DOHH2 (cell line): ENCODE measurements around the gene FRRS1.

Source experiments
- H3F3A ChIP-seq: fragments of 200-600 bp; sonication (generic), shearing (Covaris generic); 2 replicates; pipeline ENCODE4 v1.6.0; 2016; ENCODE audit warnings: antibody characterized with exemption, mild to moderate bottlenecking; ENCODE audit not compliant: control insufficient read depth, insufficient read depth
- H3K27ac ChIP-seq: fragments of 200-600 bp; sonication (generic); 2 replicates; pipeline ENCODE4 v1.5.1; 2014; ENCODE audit warnings: low read depth, mild to moderate bottlenecking, low read length, moderate library complexity
- H3K27me3 ChIP-seq: fragments of 200-600 bp; sonication (generic); 2 replicates; pipeline ENCODE4 v1.6.1; 2014; ENCODE audit warnings: mild to moderate bottlenecking, low read length, mixed read lengths; ENCODE audit not compliant: control insufficient read depth
- H3K36me3 ChIP-seq: fragments of 200-600 bp; sonication (generic); 2 replicates; pipeline ENCODE4 v1.6.1; 2014; ENCODE audit warnings: mild to moderate bottlenecking, low read length, moderate library complexity, mixed read lengths; ENCODE audit not compliant: control insufficient read depth
- H3K4me1 ChIP-seq: fragments of 200-600 bp; sonication (generic); 2 replicates; pipeline ENCODE4 v1.6.1; 2014; ENCODE audit warnings: mild to moderate bottlenecking, low read length, mixed read lengths; ENCODE audit not compliant: control insufficient read depth
- H3K4me2 ChIP-seq: fragments of 200-600 bp; sonication (generic); 2 replicates; pipeline ENCODE4 v1.6.0; 2014; ENCODE audit warnings: mild to moderate bottlenecking, low read length, moderate library complexity
- H3K4me3 ChIP-seq: fragments of 200-600 bp; sonication (generic); 2 replicates; pipeline ENCODE4 v1.5.1; 2014; ENCODE audit warnings: mild to moderate bottlenecking, low read length, mixed read lengths
- H3K79me2 ChIP-seq: fragments of 200-600 bp; sonication (generic); 2 replicates; pipeline ENCODE4 v1.6.1; 2014; ENCODE audit warnings: mild to moderate bottlenecking, low read length, mixed read lengths; ENCODE audit not compliant: control insufficient read depth
- H3K9me2 ChIP-seq: fragments of 200-600 bp; sonication (generic); replicated peaks from 2 replicates; pipeline ENCODE4 v1.6.1; 2014; ENCODE audit warnings: mild to moderate bottlenecking, low read length, mixed read lengths; ENCODE audit not compliant: control insufficient read depth
- H3K9me3 ChIP-seq: fragments of 200-600 bp; sonication (generic); 2 replicates; pipeline ENCODE4 v1.6.1; 2014; ENCODE audit warnings: antibody characterized with exemption, low read length, mixed read lengths; ENCODE audit not compliant: control insufficient read depth, insufficient read depth
- H4K20me1 ChIP-seq: fragments of 200-600 bp; sonication (generic); 2 replicates; pipeline ENCODE4 v1.6.0; 2014; ENCODE audit warnings: low read depth, mild to moderate bottlenecking, antibody characterized with exemption, low read length, moderate library complexity; ENCODE audit not compliant: control insufficient read depth, insufficient read depth
- CTCF ChIP-seq: fragments of 200-600 bp; sonication (generic); IDR thresholded peaks from one replicate; pipeline ENCODE4 v1.5.1; 2014; ENCODE audit warnings: antibody characterized with exemption, mild to moderate bottlenecking, low read depth, low read length; ENCODE audit not compliant: poor library complexity, severe bottlenecking
- EZH2phosphoT487 ChIP-seq: fragments of 200-600 bp; sonication (generic); IDR thresholded peaks from 2 replicates; pipeline ENCODE4 v1.6.1; 2017; ENCODE audit warnings: borderline replicate concordance, mild to moderate bottlenecking, antibody characterized with exemption, low read length, moderate library complexity, mixed read lengths

The FRRS1 gene

DNA sequence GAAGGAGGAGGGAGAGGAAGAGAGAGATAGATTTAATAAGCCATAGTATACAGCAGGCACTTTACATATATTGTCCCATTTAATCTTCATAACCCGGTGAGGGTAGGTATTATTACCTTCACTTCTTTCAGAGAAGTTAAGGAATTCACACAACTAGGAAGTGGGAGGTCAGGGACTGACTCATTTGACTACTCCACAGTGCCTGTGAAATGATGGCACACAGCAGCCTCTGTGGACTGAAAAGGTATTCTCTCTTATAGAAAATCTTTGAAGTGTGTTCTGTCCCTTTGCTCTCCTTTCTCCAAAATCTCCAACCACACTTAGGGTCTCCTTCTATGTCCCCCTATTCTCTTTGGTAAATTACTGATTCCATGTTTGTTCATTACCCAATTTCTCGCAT is 96.6 kb downstream of the FRRS1 start:
- H3K9me2 ChIP-seq = no peaks in the 10 kb centered on the region
- H3K4me2 ChIP-seq = no peak overlapping the region
- H3F3A ChIP-seq = no peaks in the 10 kb centered on the region
- H3K36me3 ChIP-seq = no peaks in the 10 kb centered on the region
- no peaks in the 10 kb centered on the region for H3K9me3 ChIP-seq
- TF ChIP-seq EZH2phosphoT487 (no peak), CTCF (no peak)
- H3K79me2 ChIP-seq = no peaks in the 10 kb centered on the region
- H3K4me1 ChIP-seq = no peaks in the 10 kb centered on the region
- H3K27ac ChIP-seq = no peak overlapping the region
- H3K4me3 ChIP-seq = no peak overlapping the region
- H3K27me3 ChIP-seq = peaks cover 30% of the 10 kb centered on the region
- no peaks in the 10 kb centered on the region for H4K20me1 ChIP-seq

DNA sequence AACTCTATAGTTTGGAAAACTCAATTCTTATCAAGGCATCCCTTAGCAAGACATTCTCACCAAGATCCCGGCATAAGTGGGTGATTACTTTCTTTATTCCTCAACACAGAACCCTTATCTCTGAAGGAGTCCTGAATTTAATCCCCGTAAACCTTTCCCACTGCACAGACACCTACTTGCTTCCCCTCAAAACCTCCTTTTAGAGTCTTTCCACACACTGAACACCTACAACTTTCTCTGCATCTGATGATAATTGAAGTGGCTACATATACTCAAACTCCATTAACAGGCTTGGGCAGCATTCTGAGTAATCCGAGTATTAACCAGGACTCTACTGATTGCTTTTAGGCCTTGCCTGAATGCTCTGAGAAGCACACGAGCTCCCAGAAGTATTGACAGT is 97.1 kb downstream of the FRRS1 start:
- TF ChIP-seq CTCF (no peak), EZH2phosphoT487 (no peak)
- peaks cover 30% of the 10 kb centered on the region for H3K27me3 ChIP-seq
- H4K20me1 ChIP-seq = no peaks in the 10 kb centered on the region
- no peaks in the 10 kb centered on the region for H3F3A ChIP-seq
- H3K27ac ChIP-seq = no peak overlapping the region
- no peaks in the 10 kb centered on the region for H3K36me3 ChIP-seq
- no peaks in the 10 kb centered on the region for H3K79me2 ChIP-seq
- no peaks in the 10 kb centered on the region for H3K9me2 ChIP-seq
- H3K4me2 ChIP-seq = no peak overlapping the region
- H3K9me3 ChIP-seq = no peaks in the 10 kb centered on the region
- no peak overlapping the region for H3K4me3 ChIP-seq
- no peaks in the 10 kb centered on the region for H3K4me1 ChIP-seq

- no peaks in the 10 kb centered on the region for H4K20me1 ChIP-seq
- H3F3A ChIP-seq = no peaks in the 10 kb centered on the region
- H3K4me2 ChIP-seq = no peak overlapping the region
- no peaks in the 10 kb centered on the region for H3K79me2 ChIP-seq
- H3K36me3 ChIP-seq = no peaks in the 10 kb centered on the region
- no peak overlapping the region for H3K4me3 ChIP-seq
- no peaks in the 10 kb centered on the region for H3K9me2 ChIP-seq
- no peaks in the 10 kb centered on the region for H3K9me3 ChIP-seq
- H3K4me1 ChIP-seq = no peaks in the 10 kb centered on the region
- peaks cover 12% of the 10 kb centered on the region; the same call in 1 of the 2 replicates for H3K27me3 ChIP-seq
- H3K27ac ChIP-seq = no peak overlapping the region
- no peak for TF ChIP-seq EZH2phosphoT487
- no peak for TF ChIP-seq CTCF
These were observed 101.2 kb downstream of the FRRS1 start for GRCh38 chr1:99665212-99665611.

DNA sequence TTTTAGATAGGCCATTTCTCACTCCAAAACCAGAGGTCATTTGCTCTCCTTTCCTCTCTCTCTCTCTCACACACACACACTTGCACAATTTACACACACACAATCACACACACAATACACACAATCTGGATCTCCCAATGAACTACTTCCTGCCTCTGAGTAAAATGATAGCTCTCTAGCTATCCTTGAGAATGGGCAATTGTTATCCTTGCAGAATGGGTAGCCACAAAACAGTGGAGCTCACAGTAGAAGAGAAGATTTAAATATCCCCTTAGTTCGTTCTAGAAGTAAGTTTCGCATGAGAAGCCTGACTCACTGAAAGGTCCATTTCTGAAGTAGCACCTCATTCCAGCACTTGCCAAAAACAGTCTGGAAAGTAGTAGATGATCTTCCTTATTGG is 102.9 kb downstream of the FRRS1 start:
- no peak for TF ChIP-seq EZH2phosphoT487
- no peak for TF ChIP-seq CTCF
- Histone ChIP-seq H3K36me3 (no peaks in the 10 kb centered on the region), H3K4me1 (no peaks in the 10 kb centered on the region), H4K20me1 (no peaks in the 10 kb centered on the region), H3K27ac (no peak overlapping the region), H3K4me3 (no peak overlapping the region), H3K9me3 (no peaks in the 10 kb centered on the region), H3K4me2 (no peak overlapping the region), H3K27me3 (peaks cover 6% of the 10 kb centered on the region; the same call in 1 of the 2 replicates), H3K79me2 (no peaks in the 10 kb centered on the region), H3K9me2 (no peaks in the 10 kb centered on the region), H3F3A (no peaks in the 10 kb centered on the region)
